AG08396 (cell line): ENCODE data around the gene RPL27.
A peak's percentile ranks its signal among the peaks of the same experiment; 100 is the strongest.
"Not testable (repeated sequence)": the region's sequence is repeated elsewhere in the genome, so short reads cannot be mapped to it uniquely, and the experiment has no call there.

Source experiments
- DNase-seq: peaks from one replicate; pipeline ENCODE4 v3.0.0; 2012; ENCODE audit warnings: low spot score, mixed read lengths

RPL27 gene

DNA sequence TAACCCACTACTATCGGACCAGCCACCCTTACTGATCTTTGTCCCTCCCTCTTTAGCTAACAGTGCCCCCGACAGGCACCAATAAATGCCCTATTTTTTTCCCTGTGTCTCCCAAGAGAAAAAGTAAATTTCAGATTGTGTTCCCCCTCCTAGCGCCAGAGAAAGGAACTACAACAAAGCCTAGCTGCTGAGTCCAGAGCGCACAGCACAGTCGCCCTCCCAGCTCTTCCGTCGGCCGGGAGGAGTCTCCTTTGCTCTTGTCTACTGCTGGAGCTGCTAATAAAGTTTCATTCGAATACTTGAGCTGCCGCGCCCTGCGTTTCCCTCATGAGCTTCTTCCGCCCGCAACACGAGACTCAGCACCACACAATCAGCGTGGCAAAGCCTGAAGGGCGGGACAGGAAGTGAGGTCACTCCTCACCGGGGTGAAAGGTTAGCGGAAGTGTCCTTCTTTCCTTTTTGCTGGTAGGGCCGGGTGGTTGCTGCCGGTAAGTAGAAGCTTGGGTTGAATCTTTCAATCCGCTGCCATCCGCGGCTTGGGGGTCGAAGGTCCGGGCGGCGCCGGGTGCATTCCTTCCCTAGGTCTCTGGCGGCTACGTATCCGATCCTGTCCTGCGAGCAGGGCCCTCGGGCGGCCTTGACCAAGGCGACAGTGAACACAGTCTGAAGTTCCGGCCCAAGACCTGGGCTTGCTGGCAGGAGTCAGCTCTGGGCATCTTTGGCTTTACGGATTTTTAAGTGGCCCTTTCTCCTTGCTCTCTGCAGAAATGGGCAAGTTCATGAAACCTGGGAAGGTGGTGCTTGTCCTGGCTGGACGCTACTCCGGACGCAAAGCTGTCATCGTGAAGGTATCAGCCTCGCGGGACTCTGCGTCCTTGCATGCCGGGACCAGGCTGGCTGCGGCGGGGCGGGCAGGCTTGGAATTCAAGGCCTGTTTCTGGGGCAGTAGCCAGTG, at the start of gene RPL27:
RPL27 (plus strand) TSS at position 436 of the 955 bp plus-strand sequence; CDS start at position 768, 332 bp downstream.
- peak; percentile 94 for DNase-seq

DNA sequence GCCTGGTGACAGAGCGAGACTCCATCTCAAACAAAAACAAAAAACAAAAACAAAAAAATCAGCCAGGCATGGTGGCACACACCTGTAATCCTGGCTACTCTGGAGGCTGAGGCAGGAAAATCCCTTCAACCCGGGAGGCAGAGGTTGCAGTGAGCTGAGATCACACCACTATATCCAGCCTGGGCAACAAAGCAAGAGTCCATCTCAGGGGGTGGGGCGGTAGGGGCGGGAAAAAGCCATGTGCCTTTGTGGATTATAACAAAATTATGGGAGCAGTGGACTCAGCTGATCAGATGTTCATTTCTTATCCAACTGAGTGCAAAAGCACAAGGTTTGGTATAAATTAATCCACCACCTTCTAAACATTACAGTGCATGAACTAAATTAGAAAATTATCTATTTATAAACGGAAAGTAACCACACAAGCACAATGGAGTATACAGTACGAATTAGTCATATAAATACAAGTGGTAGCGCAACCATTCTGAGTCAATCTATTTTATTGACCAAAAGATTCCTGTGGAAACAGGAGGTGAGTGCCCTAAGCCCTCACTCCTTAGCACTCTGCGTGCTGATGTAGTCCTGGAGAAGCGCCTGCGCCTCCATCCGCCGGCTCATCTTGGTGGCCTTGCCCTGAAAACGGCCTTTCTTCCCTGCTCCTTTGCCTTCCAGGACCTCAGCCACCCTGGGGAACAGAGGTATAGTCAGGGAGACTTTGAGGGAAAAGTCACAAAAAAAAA, 48.0 kb upstream of the RPL27 start:
- DNase-seq: peak; percentile 53

GRCh38 chr17:42953669-42954068, 44.5 kb upstream of the RPL27 start:
- DNase-seq: no peak

DNA sequence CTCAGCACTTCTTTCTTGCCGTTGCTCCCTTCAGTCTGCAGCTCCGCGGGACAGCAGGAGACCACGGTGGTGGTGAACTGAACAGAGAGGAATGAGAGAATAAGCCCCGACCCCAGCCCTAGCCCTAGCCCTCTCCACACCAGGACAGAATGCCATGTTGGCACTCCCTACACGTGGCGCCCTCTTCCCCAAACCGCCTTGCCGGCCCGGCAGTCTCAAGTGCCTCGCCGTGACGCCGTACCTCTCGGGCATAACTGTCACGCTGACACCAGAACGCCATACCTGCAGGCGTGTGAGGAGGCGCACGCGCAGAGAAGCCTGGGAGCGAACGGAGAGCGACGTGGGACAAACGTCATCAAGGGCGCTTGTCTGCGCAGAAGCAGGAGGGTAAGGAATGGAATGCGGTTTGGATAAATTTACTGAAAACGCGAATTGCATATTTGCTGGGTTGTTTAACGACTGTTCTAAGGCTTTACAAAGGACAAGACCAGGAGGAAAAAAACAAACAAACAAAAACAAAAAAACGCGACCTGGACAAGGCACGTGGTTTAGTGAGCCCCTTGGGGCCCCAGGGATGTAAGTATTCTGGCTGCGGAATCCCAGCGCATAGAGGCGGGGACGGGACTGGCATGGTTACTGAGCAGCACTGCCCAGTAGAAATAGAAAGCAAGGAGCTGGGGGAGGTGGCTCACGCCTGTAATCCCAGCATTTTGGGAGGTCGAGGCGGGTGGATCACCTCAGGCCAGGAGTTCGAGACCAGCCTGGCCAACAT, 33.9 kb upstream of the RPL27 start, which contains the start of gene AARSD1:
AARSD1 (minus strand) TSS at position 294 of the 772 bp plus-strand sequence; CDS start at position 280, 14 bp downstream.
- peak; percentile 90 for DNase-seq

DNA sequence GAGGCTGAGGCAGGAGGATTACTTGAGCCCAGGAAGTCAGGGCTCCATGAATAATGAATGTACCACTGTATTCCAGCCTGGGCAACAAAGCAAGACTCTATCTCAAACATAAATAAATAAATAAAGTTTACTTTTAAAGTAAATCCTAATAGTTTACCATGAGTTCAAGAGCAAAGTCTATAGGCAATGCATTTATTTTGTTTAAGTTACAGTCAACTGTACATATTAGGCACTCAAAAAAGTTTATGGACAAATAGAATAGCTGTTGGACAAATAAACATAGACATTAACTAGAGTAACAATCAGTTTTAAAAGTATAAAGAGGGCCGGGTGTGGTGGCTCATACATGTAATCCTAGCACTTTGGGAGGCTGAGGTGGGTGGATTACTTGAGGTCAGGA, 30.3 kb upstream of the RPL27 start:
- DNase-seq: no peak

- peak; percentile 47 for DNase-seq
Observed at GRCh38 chr17:42969001-42969581, 29.1 kb upstream of the RPL27 start.

DNA sequence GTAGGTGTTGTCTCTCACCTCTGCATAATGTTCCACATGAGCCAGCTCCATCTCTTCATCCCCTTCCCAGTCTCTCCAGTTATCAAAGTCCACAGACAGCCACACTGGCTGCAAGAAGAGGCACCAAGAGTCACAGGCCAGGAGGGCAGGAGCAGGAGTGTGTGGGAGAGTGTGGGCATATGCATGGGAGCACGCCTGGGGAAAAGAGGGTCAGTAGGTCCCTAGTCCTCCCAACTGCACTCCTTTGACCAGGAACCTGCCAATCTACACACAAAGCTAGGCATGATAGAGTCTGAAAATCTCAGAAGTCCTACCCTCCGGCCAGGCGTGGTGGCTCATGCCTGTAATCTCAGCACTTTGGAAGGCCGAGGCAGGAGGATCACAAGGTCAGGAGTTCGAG, 26.6 kb upstream of the RPL27 start:
- no peak for DNase-seq

GRCh38 chr17:42973323-42973722, 24.9 kb upstream of the RPL27 start:
- DNase-seq: not testable (repeated sequence)

DNA sequence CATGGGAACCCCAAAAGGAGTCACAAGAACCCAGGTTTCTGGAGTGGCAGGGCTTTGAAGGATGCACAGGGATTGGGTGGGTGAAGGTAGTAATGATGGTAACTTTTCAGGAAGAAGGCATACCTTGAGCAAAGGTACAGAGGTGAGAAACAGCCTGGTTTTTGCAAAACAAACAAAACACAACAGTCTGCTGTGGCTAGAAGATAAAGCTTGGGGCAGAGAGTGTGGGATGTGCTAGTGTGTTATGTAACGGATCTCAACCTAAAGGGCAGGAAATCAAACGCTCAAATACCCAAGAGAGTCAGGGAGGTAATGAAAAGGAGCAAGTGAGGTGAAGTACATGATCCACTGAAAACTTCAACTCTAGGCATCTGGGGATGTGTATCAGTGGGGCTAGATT, 23.0 kb upstream of the RPL27 start:
- DNase-seq: no peak

DNA sequence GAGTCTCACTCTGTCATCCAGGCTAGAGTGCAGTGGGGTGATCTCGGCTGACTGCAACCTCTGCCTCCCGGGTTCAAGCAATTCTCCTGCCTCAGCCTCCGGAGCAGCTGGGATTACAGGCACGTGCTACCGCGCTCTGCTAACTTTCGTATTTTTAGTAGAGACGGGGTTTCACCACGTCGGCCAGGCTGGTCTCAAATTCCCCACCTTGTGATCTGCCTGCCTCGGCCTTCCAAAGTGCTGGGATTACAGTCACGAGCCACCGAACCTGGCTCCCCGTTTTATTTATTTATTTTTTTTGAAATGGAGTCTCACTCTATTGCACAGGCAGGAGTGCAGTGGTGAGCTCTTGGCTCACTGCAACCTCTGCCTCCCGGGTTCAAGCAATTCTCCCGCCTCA, 22.5 kb upstream of the RPL27 start:
- DNase-seq: not testable (repeated sequence)

DNA sequence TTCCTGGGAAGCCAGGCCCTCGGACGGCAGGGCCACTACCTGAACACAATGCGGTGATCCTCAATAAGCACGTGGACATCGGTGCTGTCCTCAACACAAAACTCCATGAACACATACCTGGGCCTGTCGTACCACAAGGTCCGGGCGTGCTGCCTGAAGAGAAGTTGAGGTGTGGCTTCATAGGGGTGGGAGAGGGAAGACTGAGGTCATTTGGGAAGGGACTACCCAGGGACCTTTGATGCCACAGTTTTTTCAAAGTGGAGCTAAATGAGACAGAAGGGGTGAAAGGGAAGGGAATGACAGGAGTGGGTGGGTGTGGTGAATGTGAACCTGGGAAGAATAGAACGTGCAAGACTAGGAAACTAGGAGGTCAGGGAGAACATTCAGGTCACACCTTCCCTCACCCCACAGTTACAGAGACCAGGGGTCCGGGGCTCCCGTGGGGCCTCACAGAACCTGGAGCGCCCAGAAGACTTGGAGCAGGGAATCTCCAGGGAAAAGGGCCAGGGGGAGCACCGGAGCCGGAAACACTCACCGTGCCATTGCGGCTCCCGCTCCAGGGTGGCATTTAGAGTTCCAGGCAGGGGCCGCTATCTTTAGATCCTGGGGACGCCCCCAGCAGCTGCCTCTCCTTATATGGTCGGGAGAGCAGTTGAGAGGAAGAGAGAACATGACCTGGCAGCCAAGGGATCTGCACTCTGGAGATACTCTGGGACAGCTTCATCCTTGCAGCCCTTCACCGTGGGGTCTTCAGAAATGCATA, 18.5 kb upstream of the RPL27 start, which contains the start of gene PTGES3L:
PTGES3L (minus strand) TSS at position 570 of the 763 bp plus-strand sequence; CDS start at position 543, 27 bp downstream.
- peak; percentile 65 for DNase-seq

DNA sequence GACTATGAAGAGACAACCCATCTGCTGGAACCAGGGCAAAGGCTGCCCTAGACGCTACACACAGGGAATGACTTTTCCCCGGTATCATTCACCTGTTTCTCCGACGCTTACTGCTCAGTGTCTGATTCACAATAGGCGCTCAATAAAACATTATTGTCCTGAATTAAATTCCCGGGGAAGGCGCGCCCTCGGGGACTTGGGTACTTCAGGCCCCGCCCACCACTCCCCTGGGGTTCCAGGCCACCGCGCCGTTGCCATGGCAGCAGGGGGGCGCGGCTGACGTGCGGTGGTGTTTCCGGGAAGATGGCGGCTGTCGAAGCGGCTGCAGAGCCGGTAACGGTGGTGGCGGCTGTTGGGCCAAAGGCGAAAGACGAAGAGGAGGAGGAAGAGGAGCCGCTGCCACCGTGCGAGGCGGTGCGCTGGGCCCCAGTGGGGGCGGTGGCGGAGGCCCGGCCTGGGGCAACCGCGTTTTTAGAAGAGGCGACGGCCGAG, 17.9 kb upstream of the RPL27 start, which contains the start of gene RUNDC1:
RUNDC1 (plus strand) TSS at position 292 of the 492 bp plus-strand sequence; CDS start at position 304, 12 bp downstream.
- peak; percentile 98 for DNase-seq

GRCh38 chr17:42980766-42981397, 17.3 kb upstream of the RPL27 start:
- peak; percentile 67 for DNase-seq

DNA sequence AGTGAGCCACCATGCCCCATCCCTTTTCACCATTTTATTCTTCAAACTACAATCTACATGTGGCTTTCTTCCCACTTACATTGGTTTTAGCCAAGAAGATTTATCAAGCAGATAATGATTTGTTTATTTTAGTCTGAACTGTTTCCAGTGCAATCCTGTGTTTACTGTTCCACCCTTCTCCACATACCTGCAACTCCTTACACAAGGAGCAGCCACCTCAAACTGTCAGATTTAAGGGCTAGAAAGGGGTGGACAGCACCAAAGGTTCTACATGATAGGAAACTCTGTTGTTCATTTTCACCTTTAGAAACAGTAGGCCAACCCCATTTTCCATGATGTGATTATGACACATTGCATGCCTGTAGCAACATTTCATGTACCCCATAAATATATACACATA, 16.0 kb upstream of the RPL27 start:
- no peak for DNase-seq

DNA sequence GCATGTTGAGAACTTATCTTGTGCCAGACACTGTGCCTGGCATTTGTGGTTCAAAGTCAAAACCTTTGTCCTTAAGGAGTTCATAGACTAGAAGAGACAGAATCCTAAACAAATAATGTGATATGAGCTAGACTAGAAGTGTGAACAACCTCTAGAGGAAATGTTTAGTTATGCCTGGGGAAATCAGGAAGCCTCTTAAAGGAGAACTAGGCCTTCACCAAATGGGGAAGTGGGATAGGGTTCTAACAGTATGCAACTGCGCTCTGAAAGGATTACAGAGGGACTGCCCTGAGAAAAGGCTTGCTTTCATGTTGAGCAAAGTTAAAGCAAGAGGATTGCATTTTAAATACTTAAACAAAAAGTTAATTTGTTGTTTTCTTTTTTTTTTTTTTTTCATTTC, 13.0 kb upstream of the RPL27 start:
- no peak for DNase-seq

DNA sequence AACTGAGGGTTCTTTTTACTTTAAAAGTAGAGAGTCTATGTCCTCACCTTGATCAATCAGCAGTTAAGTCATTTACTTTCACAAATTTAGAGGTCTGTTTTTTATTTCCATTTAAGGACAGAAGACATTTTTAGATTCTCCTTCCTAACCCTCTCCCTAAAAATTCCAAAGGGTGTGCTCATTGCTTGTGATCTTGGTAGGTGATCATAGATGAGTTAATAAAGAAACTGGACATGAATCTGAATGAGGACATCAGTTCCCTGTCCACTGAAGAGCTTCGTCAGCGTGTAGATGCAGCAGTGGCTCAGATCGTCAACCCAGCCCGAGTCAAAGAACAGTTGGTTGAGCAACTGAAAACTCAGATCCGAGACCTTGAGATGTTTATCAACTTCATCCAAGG, 9.1 kb upstream of the RPL27 start:
- no peak for DNase-seq

DNA sequence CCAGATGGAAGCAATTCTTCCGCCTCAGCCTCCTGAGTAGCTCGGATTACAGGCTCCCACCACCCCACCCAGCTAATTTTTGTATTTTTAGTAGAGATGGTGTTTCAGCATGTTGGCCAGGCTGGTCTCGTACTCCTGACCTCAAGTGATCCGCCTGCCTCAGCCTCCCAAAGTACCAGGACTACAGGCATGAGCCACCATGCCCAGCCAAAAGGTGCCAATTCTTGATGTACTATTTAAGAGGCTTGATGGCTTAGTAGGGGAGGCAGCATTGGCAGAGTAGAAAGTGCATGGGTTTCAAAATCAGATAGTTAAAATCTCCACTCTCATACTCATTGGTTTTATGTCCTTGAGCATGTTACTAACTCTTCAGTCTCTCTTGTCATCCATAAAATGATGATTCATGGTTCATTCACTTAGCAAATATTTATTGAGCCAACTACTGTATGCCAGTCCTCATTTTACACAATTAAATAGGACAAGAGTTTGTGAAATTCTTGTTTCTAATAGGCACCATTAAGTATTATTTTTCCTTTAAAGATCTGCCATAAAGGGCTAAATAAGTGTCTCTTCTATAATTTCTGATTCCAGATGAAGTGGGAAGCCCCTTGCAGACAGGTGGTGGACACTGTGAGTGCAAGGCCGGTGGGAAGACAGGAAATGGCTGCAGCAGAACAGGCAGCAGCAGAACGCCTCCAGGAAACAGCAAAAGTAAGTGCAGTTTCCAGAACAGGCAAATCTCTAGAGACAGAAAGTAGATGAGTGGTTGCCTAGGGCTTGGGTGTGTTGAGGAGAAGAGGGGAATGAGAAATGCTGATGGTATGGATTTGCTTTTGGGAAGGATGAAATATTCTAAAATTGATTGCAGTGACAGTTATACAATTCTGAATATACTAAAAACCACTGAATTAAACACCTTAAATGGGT, 8.2 kb upstream of the RPL27 start:
- DNase-seq: no peak

DNA sequence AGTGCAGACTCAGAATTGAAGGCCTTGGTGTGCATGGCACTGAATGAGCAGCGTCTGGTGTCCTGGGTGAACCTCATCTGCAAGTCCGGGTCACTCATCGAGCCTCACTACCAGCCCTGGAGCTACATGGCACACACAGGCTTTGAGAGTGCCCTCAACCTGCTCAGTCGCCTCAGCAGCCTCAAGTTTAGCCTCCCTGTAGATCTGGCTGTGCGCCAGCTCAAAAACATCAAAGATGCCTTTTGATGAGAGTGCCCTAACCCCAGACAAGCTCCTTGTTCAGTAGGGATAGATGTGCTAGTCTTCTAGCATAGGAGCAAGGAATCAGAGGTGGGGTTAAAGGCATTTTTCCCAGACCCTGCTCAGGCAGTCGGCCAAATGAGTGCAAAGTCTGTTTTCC, 6.7 kb upstream of the RPL27 start:
- no peak for DNase-seq

DNA sequence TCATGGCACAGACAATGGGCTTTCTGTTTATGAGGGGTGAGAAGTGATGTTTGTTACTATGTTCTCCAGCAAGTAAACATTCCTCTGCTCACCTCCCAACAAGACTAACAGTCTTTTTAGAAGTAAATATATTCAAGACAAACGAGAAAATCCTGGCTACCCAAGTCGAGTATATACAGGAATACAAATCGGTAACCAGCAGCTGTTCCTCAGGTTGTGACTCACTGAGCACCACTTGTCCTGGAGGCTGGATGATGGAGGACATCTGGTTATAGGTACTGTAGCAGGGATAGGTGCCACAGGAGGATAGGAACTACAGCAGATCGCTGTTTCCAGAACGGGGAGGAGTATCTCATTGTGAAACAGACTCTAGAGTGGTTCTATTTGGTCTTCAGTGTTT, 5.3 kb upstream of the RPL27 start:
- no peak for DNase-seq
